ENCODE measurements around the gene RIMBP2.

The RIMBP2 gene

GRCh38 chr12:130560321-130560720 lies 155.8 kb downstream of the RIMBP2 start:
- no peak for DNase-seq

GRCh38 chr12:130559806-130560205 lies 156.3 kb downstream of the RIMBP2 start:
- DNase-seq: no peak

GRCh38 chr12:130557886-130558765 lies 158.0 kb downstream of the RIMBP2 start:
- no peak for DNase-seq

GRCh38 chr12:130557201-130557600 lies 158.9 kb downstream of the RIMBP2 start:
- DNase-seq: no peak

GRCh38 chr12:130556486-130557055 lies 159.5 kb downstream of the RIMBP2 start:
- DNase-seq: no peak

- no peak for DNase-seq
Measured at GRCh38 chr12:130555628-130556485, 160.2 kb downstream of the RIMBP2 start.

GRCh38 chr12:130555221-130555620 lies 160.9 kb downstream of the RIMBP2 start:
- DNase-seq: no peak

GRCh38 chr12:130552483-130552996 lies 163.6 kb downstream of the RIMBP2 start:
- peak; percentile 23 for DNase-seq

- no peak for DNase-seq
Measured at GRCh38 chr12:130549361-130549760, 166.7 kb downstream of the RIMBP2 start.

- no peak for DNase-seq
Measured at GRCh38 chr12:130547480-130548155, 168.5 kb downstream of the RIMBP2 start.

GRCh38 chr12:130546494-130546893 lies 169.6 kb downstream of the RIMBP2 start:
- DNase-seq: no peak

- DNase-seq: no peak
Measured at GRCh38 chr12:130545475-130545874, 170.6 kb downstream of the RIMBP2 start.

GRCh38 chr12:130540376-130540775 lies 175.7 kb downstream of the RIMBP2 start:
- DNase-seq: no peak

- DNase-seq: no peak
Measured at GRCh38 chr12:130538343-130539095, 177.6 kb downstream of the RIMBP2 start.

GRCh38 chr12:130537655-130538054 lies 178.4 kb downstream of the RIMBP2 start:
- DNase-seq: no peak

- DNase-seq: no peak
Measured at GRCh38 chr12:130537051-130537450, 179.0 kb downstream of the RIMBP2 start.

GRCh38 chr12:130530429-130530828 lies 185.7 kb downstream of the RIMBP2 start:
- no peak for DNase-seq

- DNase-seq: no peak
Measured at GRCh38 chr12:130529781-130530180, 186.3 kb downstream of the RIMBP2 start.

- no peak for DNase-seq
Measured at GRCh38 chr12:130527239-130527638, 188.9 kb downstream of the RIMBP2 start.

GRCh38 chr12:130526813-130527212 lies 189.3 kb downstream of the RIMBP2 start:
- DNase-seq: peak; percentile 37

- DNase-seq: no peak
Measured at GRCh38 chr12:130525384-130526172, 190.5 kb downstream of the RIMBP2 start.

All from OCI-M1 (cell line).